Cortex of kidney (tissue), 1 donor: ENCODE results near the gene PPHLN1.
"Not testable (repeated sequence)": the region's sequence is repeated elsewhere in the genome, so short reads cannot be mapped to it uniquely, and the experiment has no call there.

Source experiments
- DNase-seq: peaks from one replicate; lab custom pipeline; 2025; lab: John Stamatoyannopoulos, UW

The PPHLN1 gene

DNA sequence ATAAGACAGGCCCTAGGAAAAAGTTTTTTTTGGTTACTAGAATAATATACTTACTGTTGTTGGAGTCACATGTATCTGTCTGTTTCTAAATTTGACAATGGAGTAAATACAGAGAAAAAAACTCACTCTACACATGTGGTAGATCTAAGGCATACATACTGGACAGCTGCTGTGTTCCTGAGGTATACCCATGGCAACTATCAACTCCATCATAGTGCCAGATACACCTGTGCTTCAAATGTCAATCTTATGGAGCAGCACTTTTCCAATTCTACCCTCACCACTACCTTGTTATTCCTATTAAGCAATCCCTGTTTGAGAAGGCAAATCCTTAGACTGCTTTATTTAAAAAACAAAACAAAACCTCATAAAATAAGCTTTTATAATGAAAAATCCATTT, 3.4 kb upstream of the PPHLN1 start:
- no peak for DNase-seq

DNA sequence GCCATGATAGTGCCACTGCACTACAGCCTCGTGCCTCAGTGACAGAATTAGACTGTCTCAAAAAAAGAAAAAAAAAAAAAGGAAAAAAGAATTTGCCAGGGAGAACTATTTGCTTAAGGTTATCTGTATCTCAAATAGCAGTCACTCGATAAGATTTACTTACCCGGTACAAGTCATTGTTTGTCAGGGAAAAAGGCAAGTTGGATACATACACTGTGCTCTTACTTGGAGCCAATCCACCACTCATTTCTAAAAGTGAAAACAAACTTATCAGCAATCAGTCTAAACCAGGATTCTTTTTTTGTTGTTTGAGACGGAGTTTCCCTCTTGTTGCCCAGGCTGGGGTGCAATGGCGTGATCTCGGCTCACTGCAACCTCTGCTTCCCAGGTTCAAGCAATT, 2.1 kb upstream of the PPHLN1 start:
- no peak for DNase-seq

- no peak for DNase-seq
Observed at GRCh38 chr12:42325326-42325652, 678 bp upstream of the PPHLN1 start.

DNA sequence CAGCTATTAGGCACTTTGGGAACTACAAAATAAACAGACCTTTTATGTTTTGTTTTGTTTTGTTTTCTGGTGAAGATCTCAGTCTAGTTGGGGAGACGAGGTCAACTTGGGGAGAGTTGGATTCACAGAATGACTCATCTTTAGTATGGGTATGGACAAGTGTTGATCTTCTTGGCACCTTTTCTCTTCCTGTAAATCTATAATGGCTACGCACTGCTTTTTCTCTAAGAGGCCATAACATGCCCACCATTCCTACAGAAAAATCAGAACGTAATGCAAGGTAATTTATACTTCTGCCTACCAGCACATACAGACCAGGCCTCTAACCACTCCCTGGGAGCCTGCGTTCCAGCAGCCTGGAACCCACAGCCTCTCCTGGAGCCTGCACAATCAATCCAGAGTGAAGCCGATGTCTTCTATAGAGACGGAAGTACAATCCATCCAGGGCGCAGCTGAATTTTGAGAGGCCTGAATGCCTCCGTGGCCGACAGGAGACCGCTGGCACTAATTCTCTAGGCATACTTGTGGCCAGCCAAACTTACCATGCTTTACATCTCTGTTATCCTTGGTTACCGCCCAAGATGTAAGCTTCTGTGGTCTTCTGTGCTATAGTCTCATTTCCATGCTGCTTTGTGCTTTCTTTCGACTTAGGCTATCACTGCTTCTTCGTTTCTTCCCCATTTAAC, 717 bp downstream of the PPHLN1 start:
- no peak for DNase-seq

DNA sequence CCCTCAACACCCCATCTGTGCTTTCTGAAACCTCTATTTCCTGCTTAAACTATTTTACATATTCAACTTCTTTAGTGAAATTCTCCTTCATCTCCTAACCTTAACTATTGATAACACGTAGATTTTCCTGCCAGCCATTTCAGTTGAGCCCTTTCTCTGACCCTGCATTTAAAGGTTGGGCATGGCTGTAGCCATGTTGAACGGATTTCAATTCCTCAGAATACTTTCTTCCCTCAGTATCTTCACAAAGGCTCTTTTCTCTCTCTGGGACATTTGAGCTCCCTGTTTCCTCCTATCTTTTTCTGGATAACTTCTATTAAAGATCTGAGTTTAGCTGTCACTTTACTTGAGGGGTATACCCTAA, 1.2 kb downstream of the PPHLN1 start:
- no peak for DNase-seq

GRCh38 chr12:42330097-42330496, 4.1 kb downstream of the PPHLN1 start:
- DNase-seq, result not testable (repeated sequence)

GRCh38 chr12:42332301-42333285, 6.6 kb downstream of the PPHLN1 start:
- no peak for DNase-seq

DNA sequence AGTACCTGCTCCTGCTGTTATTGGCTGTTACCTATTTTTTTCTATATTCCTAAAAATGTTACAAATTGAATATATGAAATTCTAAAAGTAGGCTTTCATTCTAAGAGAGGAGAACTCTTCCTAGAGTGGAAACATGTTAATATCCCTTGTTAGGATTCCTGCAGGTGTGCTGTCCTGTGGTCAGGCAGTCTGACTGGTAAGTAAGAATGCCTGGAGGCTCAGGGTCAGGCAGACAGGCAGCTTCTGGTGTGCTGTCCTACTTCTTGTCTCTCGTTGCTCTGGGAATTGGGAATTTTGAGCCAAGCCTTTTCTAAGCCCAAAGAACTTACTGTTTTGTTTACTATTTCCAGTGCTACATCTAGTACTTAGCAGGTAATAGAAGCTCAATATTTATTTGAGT, 10.3 kb downstream of the PPHLN1 start:
- no peak for DNase-seq

- DNase-seq, result no peak
Observed at GRCh38 chr12:42338280-42338679, 12.3 kb downstream of the PPHLN1 start.

GRCh38 chr12:42342028-42342427, 16.1 kb downstream of the PPHLN1 start:
- DNase-seq, result no peak

DNA sequence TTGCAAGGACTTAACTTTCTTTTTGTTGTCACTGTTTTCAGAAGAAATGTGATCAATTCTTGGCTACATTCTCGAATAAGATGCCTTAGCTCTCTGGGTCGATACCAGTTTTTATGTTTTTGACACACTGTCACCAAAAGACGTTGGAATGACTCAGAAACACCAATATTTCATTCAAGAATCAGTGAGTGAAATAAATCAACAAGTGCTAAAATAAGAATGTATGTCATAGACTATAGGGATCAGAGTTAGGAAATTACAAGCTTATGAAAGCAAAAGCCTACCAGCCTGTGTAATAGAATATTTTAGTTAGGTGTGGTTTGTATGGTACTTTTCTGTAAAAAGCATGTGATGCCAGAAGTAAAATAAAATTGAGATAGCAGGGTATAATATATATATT, 17.8 kb downstream of the PPHLN1 start:
- DNase-seq, result no peak

GRCh38 chr12:42346403-42347002, 20.5 kb downstream of the PPHLN1 start:
- DNase-seq, result no peak

DNA sequence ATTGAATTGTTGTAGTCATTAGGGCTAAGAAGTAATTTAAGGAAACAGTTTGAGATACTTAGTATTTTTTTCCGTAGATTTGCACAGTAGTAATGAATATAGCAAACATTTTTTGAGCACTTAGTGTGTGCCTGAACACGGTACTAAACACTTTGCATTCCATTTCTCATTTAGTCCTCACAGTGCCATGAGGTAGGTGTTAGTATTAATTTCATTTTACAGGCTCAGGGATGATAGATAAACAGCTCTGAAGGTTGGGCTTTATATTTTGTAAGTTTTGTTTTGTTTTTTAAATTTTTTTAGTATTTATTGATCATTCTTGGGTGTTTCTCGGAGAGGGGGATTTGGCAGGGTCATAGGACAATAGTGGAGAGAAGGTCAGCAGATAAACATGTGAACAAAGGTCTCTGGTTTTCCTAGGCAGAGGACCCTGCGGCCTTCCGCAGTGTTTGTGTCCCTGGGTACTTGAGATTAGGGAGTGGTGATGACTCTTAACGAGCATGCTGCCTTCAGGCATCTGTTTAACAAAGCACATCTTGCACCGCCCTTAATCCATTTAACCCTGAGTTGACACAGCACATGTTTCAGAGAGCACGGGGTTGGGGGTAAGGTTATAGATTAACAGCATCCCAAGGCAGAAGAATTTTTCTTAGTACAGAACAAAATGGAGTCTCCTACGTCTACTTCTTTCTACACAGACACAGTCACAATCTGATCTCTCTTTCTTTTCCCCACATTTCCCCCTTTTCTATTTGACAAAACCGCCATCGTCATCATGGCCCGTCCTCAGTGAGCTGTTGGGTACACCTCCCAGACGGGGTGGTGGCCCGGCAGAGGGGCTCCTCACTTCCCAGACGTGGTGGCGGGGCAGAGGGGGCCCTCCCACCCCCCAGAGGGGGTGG, 23.4 kb downstream of the PPHLN1 start:
- DNase-seq, result not testable (repeated sequence)

- not testable (repeated sequence) for DNase-seq
Observed at GRCh38 chr12:42350021-42350407, 24.0 kb downstream of the PPHLN1 start.

DNA sequence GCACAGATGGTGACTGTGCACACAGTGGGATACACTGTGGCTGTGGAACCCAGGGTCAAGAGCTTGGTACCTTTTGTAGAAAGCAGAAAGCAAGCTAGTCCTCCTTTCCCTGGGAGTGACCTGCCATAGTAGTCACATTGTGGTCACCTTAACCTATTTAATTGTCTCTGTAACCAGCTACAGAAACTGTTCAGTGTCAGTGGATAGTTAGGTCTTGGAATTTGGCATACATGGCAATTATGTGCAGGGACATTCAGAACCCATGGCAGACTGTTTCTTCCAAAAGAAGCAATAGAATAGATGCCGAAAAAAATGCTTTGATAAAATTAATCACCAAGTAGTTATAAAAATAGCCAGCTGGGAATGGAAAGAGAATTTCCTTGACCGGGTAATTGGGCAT, 30.4 kb downstream of the PPHLN1 start:
- DNase-seq, result no peak

- no peak for DNase-seq
Observed at GRCh38 chr12:42360747-42361403, 34.9 kb downstream of the PPHLN1 start.

DNA sequence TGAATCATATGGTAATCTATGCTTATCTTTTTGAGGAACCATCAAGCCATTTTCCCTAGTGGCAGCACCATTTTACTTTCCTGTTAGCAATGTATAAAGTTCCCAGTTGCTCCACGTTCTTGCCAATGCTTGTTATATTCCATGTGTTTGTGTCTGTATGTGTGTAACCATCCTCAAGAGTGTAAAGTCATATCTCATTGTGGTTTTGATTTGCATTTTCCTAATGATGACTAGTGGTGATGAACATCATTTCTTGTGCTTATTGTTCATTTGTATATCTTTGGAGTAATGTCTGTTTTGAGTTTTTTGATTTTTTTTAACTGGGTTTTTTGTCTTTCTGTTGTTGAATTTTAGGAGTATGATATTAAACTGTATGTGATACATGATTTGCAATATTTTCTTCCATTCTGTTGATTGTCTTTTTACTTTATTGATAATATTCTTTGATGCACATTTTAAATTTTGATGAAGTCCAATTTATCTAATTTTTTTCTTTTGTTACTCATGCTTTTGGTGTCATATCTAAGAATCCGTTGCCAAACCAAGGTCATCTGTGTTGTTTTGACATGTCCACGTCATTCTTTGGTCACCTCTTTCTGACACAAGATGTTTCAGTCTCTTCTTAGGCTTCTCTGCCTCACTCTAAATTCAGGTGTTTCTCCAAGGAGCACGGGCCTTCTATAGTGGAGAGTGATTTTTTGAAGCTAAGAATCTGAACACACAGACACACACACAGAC, 36.1 kb downstream of the PPHLN1 start:
- DNase-seq, result no peak

GRCh38 chr12:42362647-42363260, 36.8 kb downstream of the PPHLN1 start:
- no peak for DNase-seq

GRCh38 chr12:42364692-42365091, 38.7 kb downstream of the PPHLN1 start:
- no peak for DNase-seq

GRCh38 chr12:42365486-42365885, 39.5 kb downstream of the PPHLN1 start:
- DNase-seq, result no peak
